Measurements from ENCODE around the gene TMEM229B.

The TMEM229B gene

GRCh38 chr14:67426983-67427606 is 61.4 kb downstream of the TMEM229B start:
- H3K4me3 ChIP-seq (ENCODE audit: low read depth, low read length): no peak overlapping the region

GRCh38 chr14:67426161-67426560 is 62.4 kb downstream of the TMEM229B start:
- TF ChIP-seq, protein P1, sequence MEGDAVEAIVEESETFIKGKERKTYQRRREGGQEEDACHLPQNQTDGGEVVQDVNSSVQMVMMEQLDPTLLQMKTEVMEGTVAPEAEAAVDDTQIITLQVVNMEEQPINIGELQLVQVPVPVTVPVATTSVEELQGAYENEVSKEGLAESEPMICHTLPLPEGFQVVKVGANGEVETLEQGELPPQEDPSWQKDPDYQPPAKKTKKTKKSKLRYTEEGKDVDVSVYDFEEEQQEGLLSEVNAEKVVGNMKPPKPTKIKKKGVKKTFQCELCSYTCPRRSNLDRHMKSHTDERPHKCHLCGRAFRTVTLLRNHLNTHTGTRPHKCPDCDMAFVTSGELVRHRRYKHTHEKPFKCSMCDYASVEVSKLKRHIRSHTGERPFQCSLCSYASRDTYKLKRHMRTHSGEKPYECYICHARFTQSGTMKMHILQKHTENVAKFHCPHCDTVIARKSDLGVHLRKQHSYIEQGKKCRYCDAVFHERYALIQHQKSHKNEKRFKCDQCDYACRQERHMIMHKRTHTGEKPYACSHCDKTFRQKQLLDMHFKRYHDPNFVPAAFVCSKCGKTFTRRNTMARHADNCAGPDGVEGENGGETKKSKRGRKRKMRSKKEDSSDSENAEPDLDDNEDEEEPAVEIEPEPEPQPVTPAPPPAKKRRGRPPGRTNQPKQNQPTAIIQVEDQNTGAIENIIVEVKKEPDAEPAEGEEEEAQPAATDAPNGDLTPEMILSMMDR (IDR thresholded peaks at IDR 0.05; ENCODE audit: borderline replicate concordance, insufficient read depth, low read depth, low read length): no peak
- no peak overlapping the region for H3K4me3 ChIP-seq (ENCODE audit: low read depth, low read length)

More at GRCh38 chr14:67426983-67427606, 61.4 kb downstream of the TMEM229B start:
- TF ChIP-seq, protein P1 (IDR thresholded peaks at IDR 0.05; ENCODE audit: borderline replicate concordance, insufficient read depth, low read depth, low read length): peak; percentile 74

DNA sequence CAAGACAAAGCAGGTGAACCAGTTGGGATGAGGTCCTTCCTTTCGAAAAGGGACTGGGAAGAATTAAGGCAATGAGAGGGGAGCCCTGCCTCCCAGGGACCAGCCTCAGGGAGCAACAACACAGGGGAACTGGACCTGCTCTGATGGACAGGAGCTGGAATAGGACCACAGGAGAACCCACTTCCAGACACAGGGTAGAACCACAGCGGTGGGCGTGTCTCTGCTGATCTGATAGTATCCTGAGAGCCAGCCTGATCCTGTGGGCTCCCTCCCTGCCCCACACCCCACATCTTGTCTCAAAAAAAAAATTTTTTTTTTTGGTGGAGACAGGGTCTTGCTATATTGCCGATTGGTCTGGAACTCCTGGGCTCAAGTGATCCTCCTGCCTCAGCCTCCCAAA is 62.9 kb downstream of the TMEM229B start:
- H3K4me3 ChIP-seq (ENCODE audit: low read depth, low read length): no peak overlapping the region
- TF ChIP-seq, protein P1 (IDR thresholded peaks at IDR 0.05; ENCODE audit: borderline replicate concordance, insufficient read depth, low read depth, low read length): no peak

GRCh38 chr14:67424539-67424938 is 64.0 kb downstream of the TMEM229B start:
- TF ChIP-seq, protein P1 (IDR thresholded peaks at IDR 0.05; ENCODE audit: borderline replicate concordance, insufficient read depth, low read depth, low read length): no peak
- no peak overlapping the region for H3K4me3 ChIP-seq (ENCODE audit: low read depth, low read length)

DNA sequence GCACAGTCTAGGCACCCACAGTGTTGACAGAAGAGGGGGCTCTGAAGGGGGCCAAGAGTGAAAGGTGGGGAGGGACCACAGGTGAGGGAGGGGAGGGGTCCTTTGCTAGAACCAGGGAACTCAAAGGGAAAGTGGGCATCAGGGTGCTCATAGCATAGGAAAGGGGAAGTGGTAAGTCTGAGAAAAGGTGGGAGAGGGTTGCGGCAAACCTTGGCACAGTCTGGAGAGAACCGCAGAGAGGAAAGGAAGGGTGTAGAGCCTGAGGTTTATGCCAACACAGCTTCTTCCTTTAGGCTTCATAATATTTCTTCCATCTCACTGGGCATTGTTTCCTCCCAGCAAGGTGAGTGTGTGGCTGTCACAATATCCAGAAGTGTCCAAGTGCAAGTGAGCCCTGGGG is 65.1 kb downstream of the TMEM229B start:
- H3K4me3 ChIP-seq (ENCODE audit: low read depth, low read length): no peak overlapping the region
- TF ChIP-seq, protein P1 (IDR thresholded peaks at IDR 0.05; ENCODE audit: borderline replicate concordance, insufficient read depth, low read depth, low read length): no peak

- TF ChIP-seq, protein P1 (IDR thresholded peaks at IDR 0.05; ENCODE audit: borderline replicate concordance, insufficient read depth, low read depth, low read length): no peak
- H3K4me3 ChIP-seq (ENCODE audit: low read depth, low read length): no peak overlapping the region
Measured at GRCh38 chr14:67421356-67422224, 66.9 kb downstream of the TMEM229B start.
